ENCODE results near the gene ACACA.

DNA sequence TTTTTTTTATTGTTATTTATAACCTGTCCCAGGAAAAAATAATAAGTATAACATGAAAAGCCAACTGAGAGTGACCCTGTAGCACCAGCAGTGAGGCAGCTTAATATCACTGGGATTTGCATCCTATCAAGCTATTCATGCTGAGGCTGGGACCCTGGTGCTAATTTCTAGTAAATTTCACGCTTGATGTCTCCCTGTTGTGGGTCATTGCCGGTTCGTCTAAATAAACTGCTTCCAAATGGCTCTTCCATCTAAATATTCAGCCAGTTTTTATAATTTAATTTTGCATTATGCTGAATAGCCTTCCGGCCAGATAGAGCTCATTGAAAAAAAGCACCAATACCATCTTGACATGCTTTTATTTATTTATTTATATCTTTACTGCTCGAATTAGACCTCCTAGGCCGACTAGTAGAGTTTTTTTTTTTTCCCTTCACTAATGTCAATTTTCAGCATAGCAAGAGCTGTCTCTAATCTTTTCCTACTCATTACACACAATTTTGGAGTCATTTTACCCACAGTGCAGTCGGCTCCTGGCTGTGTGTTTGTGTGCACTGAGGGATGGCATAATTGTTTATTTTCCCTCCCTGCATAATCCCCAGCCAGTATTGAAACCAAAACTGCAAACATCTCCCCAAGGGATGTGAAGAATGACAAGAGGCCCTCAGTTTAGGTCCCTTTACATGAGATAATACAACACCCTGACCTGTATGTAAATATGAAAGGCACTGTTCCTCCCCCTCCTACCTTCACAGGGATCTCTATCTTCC is 289.1 kb downstream of the ACACA start:
- TF ChIP-seq, protein P1, sequence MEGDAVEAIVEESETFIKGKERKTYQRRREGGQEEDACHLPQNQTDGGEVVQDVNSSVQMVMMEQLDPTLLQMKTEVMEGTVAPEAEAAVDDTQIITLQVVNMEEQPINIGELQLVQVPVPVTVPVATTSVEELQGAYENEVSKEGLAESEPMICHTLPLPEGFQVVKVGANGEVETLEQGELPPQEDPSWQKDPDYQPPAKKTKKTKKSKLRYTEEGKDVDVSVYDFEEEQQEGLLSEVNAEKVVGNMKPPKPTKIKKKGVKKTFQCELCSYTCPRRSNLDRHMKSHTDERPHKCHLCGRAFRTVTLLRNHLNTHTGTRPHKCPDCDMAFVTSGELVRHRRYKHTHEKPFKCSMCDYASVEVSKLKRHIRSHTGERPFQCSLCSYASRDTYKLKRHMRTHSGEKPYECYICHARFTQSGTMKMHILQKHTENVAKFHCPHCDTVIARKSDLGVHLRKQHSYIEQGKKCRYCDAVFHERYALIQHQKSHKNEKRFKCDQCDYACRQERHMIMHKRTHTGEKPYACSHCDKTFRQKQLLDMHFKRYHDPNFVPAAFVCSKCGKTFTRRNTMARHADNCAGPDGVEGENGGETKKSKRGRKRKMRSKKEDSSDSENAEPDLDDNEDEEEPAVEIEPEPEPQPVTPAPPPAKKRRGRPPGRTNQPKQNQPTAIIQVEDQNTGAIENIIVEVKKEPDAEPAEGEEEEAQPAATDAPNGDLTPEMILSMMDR (conservative IDR thresholded peaks at IDR 0.05; ENCODE audit: low read depth, low read length): no peak
- no peak for TF ChIP-seq EZH2phosphoT487 (IDR thresholded peaks at IDR 0.05; ENCODE audit: borderline replicate concordance, low read length)
